SU-DHL-6 (cell line): ENCODE measurements around the gene PCP4L1.
"Not testable (repeated sequence)": the region's sequence is repeated elsewhere in the genome, so short reads cannot be mapped to it uniquely, and the experiment has no call there.

Source experiments
- H2AFZ ChIP-seq: fragments of 200-600 bp; sonication (generic); 2 replicates; pipeline ENCODE4 v1.6.1; 2014; ENCODE audit warnings: low read depth, mild to moderate bottlenecking, moderate library complexity, mixed read lengths, antibody characterized with exemption, low read length; ENCODE audit not compliant: severe bottlenecking
- H3F3A ChIP-seq: fragments of 200-600 bp; shearing (Covaris generic); 2 replicates; pipeline ENCODE4 v1.6.0; 2016; ENCODE audit warnings: antibody characterized with exemption, mild to moderate bottlenecking; ENCODE audit not compliant: insufficient read depth
- H3K27ac ChIP-seq: fragments of 200-600 bp; sonication (generic); 2 replicates; pipeline ENCODE4 v1.5.1; 2016; ENCODE audit warnings: low read depth, mild to moderate bottlenecking, low read length, moderate library complexity, mixed read lengths
- H3K27me3 ChIP-seq: fragments of 200-600 bp; sonication (generic), shearing (Covaris generic); 2 replicates; pipeline ENCODE4 v1.6.0; 2014; ENCODE audit warnings: mild to moderate bottlenecking, low read length
- H3K36me3 ChIP-seq: fragments of 200-600 bp; sonication (generic); 2 replicates; pipeline ENCODE4 v1.6.1; 2014; ENCODE audit warnings: mild to moderate bottlenecking, low read length, mixed read lengths
- H3K4me2 ChIP-seq: fragments of 300-600, 200-600 bp; shearing (Covaris generic), sonication (generic); 2 replicates; pipeline ENCODE4 v1.6.0; 2014; ENCODE audit warnings: low read length, low read depth, mild to moderate bottlenecking; ENCODE audit not compliant: poor library complexity, severe bottlenecking
- H3K4me3 ChIP-seq: fragments of 200-600 bp; sonication (generic); 2 replicates; pipeline ENCODE4 v1.5.1; 2014; ENCODE audit warnings: antibody characterized with exemption, low read length, mild to moderate bottlenecking, mixed read lengths; ENCODE audit not compliant: insufficient read depth, poor library complexity, severe bottlenecking
- H3K79me2 ChIP-seq: fragments of 200-600 bp; sonication (generic); 2 replicates; pipeline ENCODE4 v1.6.1; 2014; ENCODE audit warnings: mild to moderate bottlenecking, low read length, moderate library complexity; ENCODE audit not compliant: insufficient read depth
- H3K9ac ChIP-seq: fragments of 200-600 bp; sonication (generic); 2 replicates; pipeline ENCODE4 v1.7.0; 2014; ENCODE audit warnings: mild to moderate bottlenecking, low read length
- H3K9me2 ChIP-seq: fragments of 200-600 bp; sonication (generic); replicated peaks from 2 replicates; pipeline ENCODE4 v1.6.1; 2014; ENCODE audit warnings: low read length; ENCODE audit not compliant: insufficient read depth
- H3K9me3 ChIP-seq: fragments of 200-600 bp; sonication (generic); 2 replicates; pipeline ENCODE4 v1.6.1; 2014; ENCODE audit warnings: low read length, mixed read lengths; ENCODE audit not compliant: insufficient read depth
- H4K20me1 ChIP-seq: fragments of 200-600 bp; sonication (generic); 2 replicates; pipeline ENCODE4 v1.6.1; 2014; ENCODE audit warnings: low read depth, mild to moderate bottlenecking, antibody characterized with exemption, low read length, moderate library complexity, mixed read lengths
- CTCF ChIP-seq: fragments of 200-600 bp; sonication (generic); IDR thresholded peaks from one replicate; pipeline ENCODE4 v1.5.1; 2017; ENCODE audit warnings: antibody characterized with exemption, mild to moderate bottlenecking, low read length, moderate library complexity; ENCODE audit not compliant: insufficient read depth, poor library complexity, severe bottlenecking
- EZH2phosphoT487 ChIP-seq: fragments of 200-600 bp; sonication (generic), shearing (Covaris generic); conservative IDR thresholded peaks from 2 replicates; pipeline ENCODE4 v1.6.1; 2018; ENCODE audit warnings: mild to moderate bottlenecking, antibody characterized with exemption, low read length, moderate library complexity, mixed read lengths

Gene PCP4L1

GRCh38 chr1:161313554-161314200 lies 55.1 kb downstream of the PCP4L1 start:
- peak overlapping the region; percentile 98 for H2AFZ ChIP-seq
- peak overlapping the region; percentile 97 for H3K4me2 ChIP-seq
- peaks cover 6% of the 10 kb centered on the region; the same call in 1 of the 2 replicates for H3K79me2 ChIP-seq
- peak overlapping the region; percentile 88 for H3K4me3 ChIP-seq
- H4K20me1 ChIP-seq: no peaks in the 10 kb centered on the region
- no peaks in the 10 kb centered on the region for H3K9me2 ChIP-seq
- H3K27me3 ChIP-seq: no peaks in the 10 kb centered on the region
- H3K27ac ChIP-seq: no peak overlapping the region
- no peaks in the 10 kb centered on the region for H3K9me3 ChIP-seq
- peak overlapping the region; percentile 92 for H3K9ac ChIP-seq
- H3K36me3 ChIP-seq: no peaks in the 10 kb centered on the region
- H3F3A ChIP-seq: no peaks in the 10 kb centered on the region
- TF ChIP-seq EZH2phosphoT487 (no peak), CTCF (no peak)

- TF ChIP-seq CTCF (peak; percentile 23), EZH2phosphoT487 (no peak)
- no peaks in the 10 kb centered on the region for H3K27me3 ChIP-seq
These were observed 55.8 kb downstream of the PCP4L1 start, which contains the start of gene SDHC for GRCh38 chr1:161314201-161314981. TSS of gene SDHC (plus strand) at chr1:161314381. CDS start at chr1:161314406, 25 bp downstream.

GRCh38 chr1:161315841-161316674 lies 57.5 kb downstream of the PCP4L1 start:
- not testable (repeated sequence) for H3K9me2 ChIP-seq, H4K20me1 ChIP-seq, H3K9me3 ChIP-seq, H2AFZ ChIP-seq, H3K79me2 ChIP-seq, H3K4me3 ChIP-seq, H3F3A ChIP-seq, H3K27me3 ChIP-seq, H3K27ac ChIP-seq, H3K9ac ChIP-seq, H3K36me3 ChIP-seq, H3K4me2 ChIP-seq

More at GRCh38 chr1:161314201-161314981, 55.8 kb downstream of the PCP4L1 start, which contains the start of gene SDHC:
- no peaks in the 10 kb centered on the region for H3K9me2 ChIP-seq
- peak within 1 kb of the TSS; percentile 88 for H3K4me3 ChIP-seq
- no peaks in the 10 kb centered on the region for H4K20me1 ChIP-seq
- H3K9me3 ChIP-seq: no peaks in the 10 kb centered on the region
- no peaks in the 10 kb centered on the region for H3K36me3 ChIP-seq
- peak within 1 kb of the TSS; percentile 23; the same call in 1 of the 2 replicates for H3K27ac ChIP-seq
- peak within 1 kb of the TSS; percentile 98 for H2AFZ ChIP-seq
- H3K4me2 ChIP-seq: peak within 1 kb of the TSS; percentile 97
- H3K9ac ChIP-seq: peak within 1 kb of the TSS; percentile 92
- H3F3A ChIP-seq: no peaks in the 10 kb centered on the region
- H3K79me2 ChIP-seq: peaks cover 6% of the 10 kb centered on the region; the same call in 1 of the 2 replicates
